ENCODE results near the gene ATP6V1B1.

- no peak for TF ChIP-seq CTCF (conservative IDR thresholded peaks at IDR 0.05)
- no peak for TF ChIP-seq EZH2 (IDR thresholded peaks at IDR 0.05; ENCODE audit: low read depth)
Observed at GRCh38 chr2:70990216-70990615, 54.5 kb downstream of the ATP6V1B1 start.
